Pancreas (tissue), 10 donors: Measurements from ENCODE around the gene FMNL2. TPM values are rescaled to one million over a fixed set of nuclear protein-coding genes. Genes with fewer than 3 reads are reported as not detected.

Experiments used
- ATAC-seq, 4 donors: fragments of 200-7000 bp; cut with Tn5 transposase; one replicate each; pipeline versions ENCODE4 v1.8.0 to v1.9.1; 2020; ENCODE audit warnings: mild to moderate bottlenecking in 4 of 4, moderate library complexity in 4 of 4
- DNase-seq, 6 donors: peaks; one replicate each; pipeline ENCODE4 v3.0.0-alpha.2; 2020
- FAIRE-seq: peaks from 2 replicates; lab custom pipeline; 2012; peaks lifted over from hg19 to GRCh38; lab: Jason Lieb, UNC
- H3K27ac ChIP-seq, 4 donors: fragments of 200-600 bp; sonication (generic); 1 replicate in 3 of 4; 2 replicates in 1 of 4; pipeline versions ENCODE4 v1.5.0 to v1.8.0; 2020
- H3K27me3 ChIP-seq, 4 donors: fragments of 200-600 bp; one replicate each; pipeline ENCODE4 v1.8.0; 2021
- H3K36me3 ChIP-seq, 3 donors: fragments of 200-600 bp; sonication (generic) in 1 of 3; one replicate each; pipeline versions ENCODE4 v1.5.0 to v1.8.0; 2020 to 2021
- H3K4me1 ChIP-seq, 3 donors: fragments of 200-600 bp; one replicate each; pipeline ENCODE4 v1.8.0; 2021
- H3K4me3 ChIP-seq, 4 donors: fragments of 200-600 bp; sonication (generic) in 2 of 4; one replicate each; pipeline versions ENCODE4 v1.5.0 to v1.8.0; 2020 to 2021
- H3K9me3 ChIP-seq, 4 donors: fragments of 200-600 bp; one replicate each; pipeline ENCODE4 v1.8.0; 2021
- WGBS, 2 donors: extraction: QIAGEN DNeasy Blood & Tissue Kit; methylation state at CpG; one replicate each; pipeline ENCODE4 v1.1.7; 2013; 5-methylcytosine and 5-hydroxymethylcytosine counted together
- intact Hi-C, 3 donors: fragments of 100-400 bp; cut with DNase I; formaldehyde crosslinking; loops; one replicate each; pipeline versions ENCODE4 v1.11.1 to v1.14.2; 2022
- polyA plus RNA-seq, 2 donors: library from polyadenylated mRNA; stranded (reverse); fragments of 200-250 nt; gene quantifications; one replicate each; pipeline ENCODE4 v1.2.3, GENCODE V29; 2013
- total RNA-seq, 6 donors: library from RNA; stranded (reverse); fragmentation: NEBNext Ultra II Directional in 4 of 6; extraction: Animal tissue kit (Norgen Biotek cat#: 25700) in 4 of 6; gene quantifications; one replicate each; pipeline versions ENCODE4 v1.2.1 to v1.2.4, GENCODE V29; 2021 to 2023
- TF ChIP-seq, protein P1 (sequence below), 4 donors: fragments of 200-600 bp; sonication (generic) in 3 of 4; IDR thresholded peaks; one replicate each; pipeline versions ENCODE4 v1.5.0 to v1.8.0; 2021; ENCODE audit warnings: antibody characterized with exemption in 4 of 4
- donor health status: healthy with polysubstance abuse.
- donor health status: DM: no; HTN: no; CAD: no; lungs with moderate emphysema.
- donor health status: DM: no; HTN: no; CAD: no.
- donor health status: control.
- donor health status: control.
- donor health status: Bipolar disorder and iron deficiency.
- donor health status: DM: yes; HTN: yes; CAD: no.
- donor health status: DM: no; HTN: no; CAD: no.
- donor health status: DM: no; HTN: no; CAD: no.
- donor health status: DM: yes; HTN: yes; CAD: no.

The FMNL2 gene
- 10 to 100 TPM in 3 of 6 donors, 1 to 10 TPM in 3; 7.5 to 22.3 (median 9.4) TPM for total RNA-seq
- 10 to 100 TPM; 11.9 to 13.3 TPM for polyA plus RNA-seq

- intact Hi-C loops, result no loop called here
- FAIRE-seq (no peak), DNase-seq (peak; percentile 77 to 93 (median 84)), ATAC-seq (peak; percentile 87 to 93 (median 90))
- TF ChIP-seq, protein P1, sequence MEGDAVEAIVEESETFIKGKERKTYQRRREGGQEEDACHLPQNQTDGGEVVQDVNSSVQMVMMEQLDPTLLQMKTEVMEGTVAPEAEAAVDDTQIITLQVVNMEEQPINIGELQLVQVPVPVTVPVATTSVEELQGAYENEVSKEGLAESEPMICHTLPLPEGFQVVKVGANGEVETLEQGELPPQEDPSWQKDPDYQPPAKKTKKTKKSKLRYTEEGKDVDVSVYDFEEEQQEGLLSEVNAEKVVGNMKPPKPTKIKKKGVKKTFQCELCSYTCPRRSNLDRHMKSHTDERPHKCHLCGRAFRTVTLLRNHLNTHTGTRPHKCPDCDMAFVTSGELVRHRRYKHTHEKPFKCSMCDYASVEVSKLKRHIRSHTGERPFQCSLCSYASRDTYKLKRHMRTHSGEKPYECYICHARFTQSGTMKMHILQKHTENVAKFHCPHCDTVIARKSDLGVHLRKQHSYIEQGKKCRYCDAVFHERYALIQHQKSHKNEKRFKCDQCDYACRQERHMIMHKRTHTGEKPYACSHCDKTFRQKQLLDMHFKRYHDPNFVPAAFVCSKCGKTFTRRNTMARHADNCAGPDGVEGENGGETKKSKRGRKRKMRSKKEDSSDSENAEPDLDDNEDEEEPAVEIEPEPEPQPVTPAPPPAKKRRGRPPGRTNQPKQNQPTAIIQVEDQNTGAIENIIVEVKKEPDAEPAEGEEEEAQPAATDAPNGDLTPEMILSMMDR (IDR thresholded peaks at IDR 0.05), result no peak
- WGBS, 2 donors, result 1% methylated on average over 27 to 85 of the region's 85 CpGs
- Histone ChIP-seq H3K27me3 (no peaks in the 10 kb centered on the region), H3K4me3 (peak within 1 kb of the TSS; percentile 75 to 96 (median 95)), H3K27ac (peak within 1 kb of the TSS; percentile 51 to 85 (median 67)), H3K4me1 (peaks cover 0 to 5% (median 0%) of the 10 kb centered on the region in 3 donors), H3K9me3 (no peaks in the 10 kb centered on the region), H3K36me3 (no peaks in the 10 kb centered on the region)
Measured at GRCh38 chr2:152335016-152335725, at the start of gene FMNL2. Gene FMNL2, plus strand, starts transcription at chr2:152335174.

DNA sequence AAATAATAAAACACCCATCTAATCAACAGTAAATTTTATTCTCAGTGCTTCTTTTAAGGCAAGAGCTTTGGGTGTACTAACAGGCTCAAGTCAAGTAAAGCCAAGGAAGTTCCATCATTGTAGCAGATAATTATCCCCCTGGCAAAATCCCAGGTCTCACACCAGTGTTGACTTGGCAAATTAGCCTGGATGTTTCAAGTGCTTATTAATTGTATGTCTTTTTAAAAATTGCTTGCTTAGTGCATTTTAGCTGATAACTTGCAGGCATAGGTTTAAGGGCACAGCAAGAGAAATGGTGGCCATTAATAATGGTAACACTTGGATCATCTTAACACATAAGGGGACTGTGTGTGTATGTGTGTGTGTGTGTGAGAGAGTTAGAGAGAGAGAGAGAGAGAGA lies 42.0 kb upstream of the FMNL2 start:
- intact Hi-C loops, result no loop called here

DNA sequence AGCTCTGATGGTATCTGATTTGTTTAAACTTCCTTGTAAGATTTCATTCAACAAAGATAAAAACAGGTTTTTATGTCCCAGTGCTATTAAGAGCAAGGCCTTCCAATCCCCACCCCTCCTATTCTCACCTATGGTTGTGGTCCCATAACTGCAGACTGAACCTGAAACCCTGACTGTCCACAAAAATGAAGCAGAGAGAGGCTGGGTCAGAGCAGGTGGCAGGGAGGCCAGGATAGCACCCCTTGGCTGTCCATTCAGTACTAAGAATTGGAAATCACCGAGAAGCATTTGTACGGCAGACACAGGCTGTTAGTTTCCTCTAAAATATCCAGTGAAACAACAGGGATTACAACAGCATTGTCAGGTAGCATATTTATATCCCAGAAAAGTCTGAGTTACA lies 37.3 kb upstream of the FMNL2 start:
- no peaks in the 10 kb centered on the region for H3K9me3 ChIP-seq
- no peak for ATAC-seq
- no peak overlapping the region for H3K27ac ChIP-seq
- no peaks in the 10 kb centered on the region for H3K27me3 ChIP-seq
- no peak for DNase-seq
- intact Hi-C loops, result no loop called here
- no peak for FAIRE-seq
- 95% methylated on average over 2 of the region's 2 CpGs for WGBS, 2 donors
- H3K36me3 ChIP-seq, result no peaks in the 10 kb centered on the region
- TF ChIP-seq, protein P1 (IDR thresholded peaks at IDR 0.05), result no peak
- no peaks in the 10 kb centered on the region for H3K4me1 ChIP-seq
- H3K4me3 ChIP-seq, result no peak overlapping the region

More for the DNA sequence above, 42.0 kb upstream of the FMNL2 start:
- no peak for DNase-seq
- Histone ChIP-seq H3K27ac (no peak overlapping the region), H3K27me3 (no peaks in the 10 kb centered on the region), H3K9me3 (no peaks in the 10 kb centered on the region), H3K36me3 (no peaks in the 10 kb centered on the region), H3K4me3 (no peak overlapping the region), H3K4me1 (no peaks in the 10 kb centered on the region)
- no peak for ATAC-seq
- TF ChIP-seq, protein P1 (IDR thresholded peaks at IDR 0.05), result no peak
- FAIRE-seq, result no peak

DNA sequence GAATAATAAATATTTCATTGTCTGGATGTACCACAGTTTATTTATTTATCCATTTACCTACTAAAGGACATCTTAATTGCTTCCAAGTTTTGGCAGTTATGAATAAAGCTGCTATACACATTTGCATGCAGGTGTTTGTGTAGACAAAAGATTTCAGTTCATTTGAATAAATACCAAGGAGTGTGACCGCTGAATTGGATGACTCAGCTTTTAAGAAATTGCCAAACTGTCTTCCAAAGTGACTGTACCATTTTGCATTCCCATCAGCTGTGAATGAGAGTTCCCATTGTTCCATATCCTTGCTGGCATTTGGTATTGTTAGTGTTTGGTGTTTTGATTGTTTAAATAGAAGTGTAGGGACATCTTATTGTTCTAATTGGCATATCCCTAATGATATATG lies 36.2 kb upstream of the FMNL2 start:
- TF ChIP-seq, protein P1 (IDR thresholded peaks at IDR 0.05), result no peak
- DNase-seq (no peak), ATAC-seq (no peak), FAIRE-seq (no peak)
- H3K36me3 ChIP-seq, result no peaks in the 10 kb centered on the region
- H3K4me1 ChIP-seq, result no peaks in the 10 kb centered on the region
- no peak overlapping the region for H3K27ac ChIP-seq
- H3K4me3 ChIP-seq, result no peak overlapping the region
- WGBS, 2 donors, result 72 to 79% methylated on average over 1 of the region's 1 CpG
- no peaks in the 10 kb centered on the region for H3K9me3 ChIP-seq
- intact Hi-C loops, result no loop called here
- no peaks in the 10 kb centered on the region for H3K27me3 ChIP-seq

DNA sequence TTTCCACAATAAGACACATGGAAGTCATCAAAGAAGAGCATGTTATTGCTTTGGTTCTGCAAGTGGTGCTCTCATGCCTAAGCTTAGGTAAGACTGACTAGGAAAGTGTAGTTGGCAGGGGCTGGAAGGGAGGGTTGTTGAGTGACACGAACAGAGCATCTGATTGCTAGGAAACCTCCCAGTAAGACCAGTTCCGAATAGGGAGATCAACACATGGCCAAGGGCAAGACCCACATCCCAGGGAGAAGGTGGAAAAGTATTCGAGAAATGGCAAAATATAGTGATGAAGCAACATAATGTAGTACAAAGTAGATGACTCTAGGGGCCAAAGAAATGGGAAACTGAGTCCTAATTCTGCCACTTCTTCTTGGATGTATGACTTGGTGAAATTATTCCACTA lies 33.8 kb upstream of the FMNL2 start:
- Histone ChIP-seq H3K27ac (no peak overlapping the region), H3K36me3 (no peaks in the 10 kb centered on the region), H3K9me3 (no peaks in the 10 kb centered on the region), H3K4me3 (no peak overlapping the region), H3K4me1 (no peaks in the 10 kb centered on the region), H3K27me3 (no peaks in the 10 kb centered on the region)
- intact Hi-C loops, result no loop called here
- ATAC-seq, result no peak
- TF ChIP-seq, protein P1 (IDR thresholded peaks at IDR 0.05), result no peak
- no peak for FAIRE-seq
- DNase-seq, result no peak
- 82 to 90% methylated on average over 3 of the region's 3 CpGs for whole genome bisulfite sequencing, 2 donors
